HG02973 (cell line): ENCODE measurements around the gene ZNF83.
"Not testable (repeated sequence)": the region's sequence is repeated elsewhere in the genome, so short reads cannot be mapped to it uniquely, and the experiment has no call there.

Experiments
- ATAC-seq: cut with Tn5 transposase; IDR thresholded peaks from one replicate; pipeline ENCODE4 v1.9.1; 2021; ENCODE audit warnings: moderate library complexity; ENCODE audit not compliant: unreplicated experiment

ZNF83 gene

DNA sequence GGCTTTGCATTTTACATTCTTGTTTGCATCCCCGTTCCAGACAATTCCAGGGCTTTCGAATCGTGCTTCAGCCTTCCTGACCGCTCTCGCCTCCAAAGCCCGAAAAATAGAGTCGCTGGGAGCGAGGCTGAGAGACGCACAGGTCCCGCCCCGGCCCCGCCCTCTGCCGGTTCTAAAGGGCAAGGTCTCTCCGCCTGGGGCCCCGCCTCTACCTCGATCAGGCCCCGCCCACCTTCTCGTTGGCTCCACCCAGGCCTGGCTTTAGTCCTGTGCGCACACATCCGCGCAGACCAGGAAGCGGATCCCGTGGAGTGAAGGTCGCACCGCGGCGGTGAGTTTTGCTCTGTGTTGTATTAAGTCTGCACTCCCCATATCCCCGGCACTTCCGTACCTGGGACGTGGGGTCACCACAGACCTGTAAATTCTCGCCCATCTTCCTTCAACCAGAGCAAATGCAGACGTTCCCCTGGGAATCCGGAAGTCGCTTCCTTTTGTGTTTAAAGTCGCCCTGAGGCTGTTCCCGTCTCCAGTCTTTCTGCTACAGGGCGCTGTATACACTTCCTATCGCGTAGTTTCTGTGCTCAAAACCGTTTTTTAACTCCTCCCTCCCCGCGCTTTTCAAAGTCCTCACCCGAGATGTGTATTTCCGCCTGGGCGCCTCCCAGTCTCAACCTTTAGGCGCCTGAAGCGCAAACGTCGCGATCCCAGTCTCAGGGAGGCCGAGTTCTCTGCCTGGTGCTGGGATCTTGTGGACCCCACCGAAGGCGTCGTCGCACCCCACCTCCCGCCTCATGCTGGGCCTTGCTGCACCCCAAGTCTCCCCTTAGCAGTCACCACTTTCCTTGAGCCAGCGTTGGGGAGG is 67.9 kb downstream of the ZNF83 start, which contains the start of gene ZNF701:
ZNF701 (plus strand) TSS at position 288 of the 862 bp plus-strand sequence. CDS start 3,861 bp downstream, outside the sequence.
- ATAC-seq: peak; percentile 91

DNA sequence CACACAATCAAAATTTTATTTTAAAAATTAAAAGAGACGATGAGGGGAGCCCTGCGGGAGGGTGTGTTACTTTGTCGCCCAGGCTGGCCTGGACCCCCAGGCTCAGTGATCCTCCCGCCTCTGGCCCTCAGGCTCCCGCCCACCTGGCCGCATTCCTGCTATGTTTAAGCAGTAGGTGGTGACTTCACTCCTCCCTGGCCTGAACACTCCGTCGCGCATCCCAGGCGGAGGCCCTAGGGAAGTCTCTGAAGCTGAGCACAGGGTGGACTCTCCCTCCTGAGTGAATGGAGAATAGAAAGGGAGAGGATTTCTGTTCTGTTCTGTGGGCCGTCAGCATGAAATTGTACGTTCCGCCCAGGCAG is 68.5 kb downstream of the ZNF83 start:
- ATAC-seq: not testable (repeated sequence)

DNA sequence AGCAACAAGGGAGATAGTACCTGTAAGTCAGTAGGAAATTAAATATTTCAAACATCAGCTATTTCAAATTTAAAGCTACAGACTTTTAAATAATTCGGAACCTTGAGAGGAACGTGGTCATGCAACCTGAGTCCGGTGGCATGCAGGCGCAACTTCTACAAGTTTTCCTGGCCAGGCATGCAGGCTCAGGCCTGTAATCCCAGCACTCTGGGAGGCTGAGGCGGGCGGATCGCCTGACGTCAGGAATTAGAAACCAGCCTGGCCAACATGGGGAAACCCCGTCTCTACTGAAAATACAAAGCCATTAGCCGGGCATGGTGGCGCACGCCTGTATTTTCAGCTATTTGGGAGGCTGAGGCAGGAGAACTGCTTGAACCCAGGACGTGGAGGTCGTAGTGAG is 70.2 kb downstream of the ZNF83 start:
- no peak for ATAC-seq

DNA sequence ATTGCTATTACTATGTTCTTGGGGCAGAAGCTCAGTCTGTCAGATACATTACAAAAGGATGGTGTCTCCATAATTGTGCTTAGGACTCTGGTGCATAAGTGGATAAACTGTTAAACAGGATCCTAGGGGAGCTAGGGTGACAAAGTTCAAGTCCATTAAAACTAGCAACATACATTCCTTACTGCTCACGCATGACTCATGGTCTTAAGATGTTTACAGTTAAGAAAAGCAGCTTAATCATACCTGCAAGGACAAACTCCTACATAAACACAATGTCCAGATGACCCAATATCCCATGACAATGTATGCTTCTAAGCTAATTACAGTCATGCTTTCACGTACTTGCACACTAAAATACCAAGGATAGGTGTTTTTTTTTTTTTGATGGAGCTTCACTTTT is 71.6 kb downstream of the ZNF83 start:
- no peak for ATAC-seq

DNA sequence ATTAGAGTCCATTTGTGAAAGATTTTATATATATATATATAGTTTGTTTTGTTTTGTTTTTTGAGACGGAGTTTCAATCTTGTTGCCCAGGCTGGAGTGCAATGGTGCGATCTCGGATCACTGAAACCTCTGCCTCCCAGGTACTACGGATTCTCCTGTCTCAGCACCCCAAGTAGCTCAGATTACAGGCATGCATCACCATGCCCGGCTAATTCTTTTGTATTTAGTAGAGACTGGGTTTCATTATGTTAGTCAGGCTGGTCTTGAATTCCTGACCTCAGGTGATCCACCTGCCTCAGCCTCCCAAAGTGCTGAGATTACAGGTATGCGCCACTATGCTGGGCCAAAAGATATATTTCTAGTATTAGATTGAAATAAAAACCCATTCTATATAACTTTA is 72.0 kb downstream of the ZNF83 start:
- no peak for ATAC-seq
